ENCODE data around the gene PRR9.
A peak's percentile ranks its signal among the peaks of the same experiment; 100 is the strongest.

PRR9 gene

DNA sequence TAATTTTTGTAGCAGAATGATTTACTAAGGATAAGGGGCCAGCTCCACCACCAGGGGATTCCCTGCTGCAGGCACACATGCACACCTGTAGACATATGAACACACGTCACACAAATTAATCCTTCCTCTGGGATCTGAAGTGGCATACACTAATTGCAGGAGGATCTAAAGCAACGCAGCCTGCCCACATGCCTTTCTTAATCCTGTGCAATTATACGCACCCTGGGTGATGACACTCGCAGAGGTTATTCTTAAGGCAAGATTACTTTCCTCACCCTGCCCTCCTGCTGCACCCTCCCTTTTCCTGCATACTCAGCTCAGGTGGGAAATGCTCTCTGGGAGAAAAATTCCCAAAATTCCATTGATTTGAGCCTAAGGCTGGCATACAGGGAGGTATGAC lies 34.6 kb downstream of the PRR9 start:
- no peak overlapping the region for H3K4me3 Mint-ChIP-seq
- H3K27ac Mint-ChIP-seq, result no peak overlapping the region
- H3K36me3 Mint-ChIP-seq (ENCODE audit: low read depth), result no peaks in the 10 kb centered on the region
- H3K4me1 Mint-ChIP-seq, result no peaks in the 10 kb centered on the region
- peaks cover 35% of the 10 kb centered on the region for H3K27me3 Mint-ChIP-seq (ENCODE audit: low read depth)
- H3K9me3 Mint-ChIP-seq, result no peaks in the 10 kb centered on the region
- TF ChIP-seq, protein P1, sequence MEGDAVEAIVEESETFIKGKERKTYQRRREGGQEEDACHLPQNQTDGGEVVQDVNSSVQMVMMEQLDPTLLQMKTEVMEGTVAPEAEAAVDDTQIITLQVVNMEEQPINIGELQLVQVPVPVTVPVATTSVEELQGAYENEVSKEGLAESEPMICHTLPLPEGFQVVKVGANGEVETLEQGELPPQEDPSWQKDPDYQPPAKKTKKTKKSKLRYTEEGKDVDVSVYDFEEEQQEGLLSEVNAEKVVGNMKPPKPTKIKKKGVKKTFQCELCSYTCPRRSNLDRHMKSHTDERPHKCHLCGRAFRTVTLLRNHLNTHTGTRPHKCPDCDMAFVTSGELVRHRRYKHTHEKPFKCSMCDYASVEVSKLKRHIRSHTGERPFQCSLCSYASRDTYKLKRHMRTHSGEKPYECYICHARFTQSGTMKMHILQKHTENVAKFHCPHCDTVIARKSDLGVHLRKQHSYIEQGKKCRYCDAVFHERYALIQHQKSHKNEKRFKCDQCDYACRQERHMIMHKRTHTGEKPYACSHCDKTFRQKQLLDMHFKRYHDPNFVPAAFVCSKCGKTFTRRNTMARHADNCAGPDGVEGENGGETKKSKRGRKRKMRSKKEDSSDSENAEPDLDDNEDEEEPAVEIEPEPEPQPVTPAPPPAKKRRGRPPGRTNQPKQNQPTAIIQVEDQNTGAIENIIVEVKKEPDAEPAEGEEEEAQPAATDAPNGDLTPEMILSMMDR (IDR thresholded peaks at IDR 0.05; ENCODE audit: unreplicated experiment in 3 of 3), result no peak

DNA sequence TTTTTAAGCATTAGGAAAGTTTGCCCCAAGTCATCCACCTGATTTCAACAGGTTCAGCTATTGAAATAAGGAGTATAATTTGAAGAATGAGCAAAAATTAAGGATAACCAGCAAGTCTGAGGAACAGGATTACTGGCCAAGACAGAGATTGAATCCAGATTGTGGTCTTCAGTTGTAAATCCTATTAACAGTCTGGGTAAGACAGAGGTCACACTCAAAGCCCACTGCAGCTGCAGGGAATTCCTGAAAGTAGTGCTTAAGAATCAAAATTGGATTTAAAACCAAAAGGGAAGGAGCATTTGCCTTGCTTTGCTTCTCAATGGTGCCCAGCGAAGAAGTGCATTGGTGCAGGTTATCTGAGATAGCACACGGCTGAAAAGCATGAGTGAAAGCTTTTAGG lies 35.7 kb downstream of the PRR9 start:
- Mint-ChIP-seq H3K27ac (no peak overlapping the region), H3K9me3 (no peaks in the 10 kb centered on the region), H3K4me3 (no peak overlapping the region), H3K27me3 (ENCODE audit: low read depth) (peaks cover 37% of the 10 kb centered on the region), H3K36me3 (ENCODE audit: low read depth) (no peaks in the 10 kb centered on the region), H3K4me1 (no peaks in the 10 kb centered on the region)
- TF ChIP-seq, protein P1 (IDR thresholded peaks at IDR 0.05; ENCODE audit: unreplicated experiment in 3 of 3), result no peak

DNA sequence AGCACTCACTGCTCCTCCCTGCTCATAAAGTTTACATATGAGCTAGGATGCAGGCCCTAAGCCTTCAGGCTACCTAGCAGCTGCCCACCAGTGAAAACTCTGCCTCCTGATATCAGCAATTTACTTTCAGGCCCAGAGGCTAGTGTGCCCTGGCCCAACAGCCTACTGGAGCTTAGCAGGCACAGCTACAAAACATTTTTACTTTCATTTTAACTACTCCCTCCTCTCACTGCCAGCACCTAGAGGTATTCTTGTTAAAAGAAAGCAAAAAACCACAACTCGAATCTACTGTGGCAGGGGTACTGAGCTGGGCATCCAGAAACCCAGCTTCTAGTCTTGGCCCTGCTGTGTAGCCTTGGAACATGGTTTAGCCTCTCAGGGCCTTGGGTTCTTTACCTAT lies 36.3 kb downstream of the PRR9 start:
- peaks cover 39% of the 10 kb centered on the region for H3K27me3 Mint-ChIP-seq (ENCODE audit: low read depth)

DNA sequence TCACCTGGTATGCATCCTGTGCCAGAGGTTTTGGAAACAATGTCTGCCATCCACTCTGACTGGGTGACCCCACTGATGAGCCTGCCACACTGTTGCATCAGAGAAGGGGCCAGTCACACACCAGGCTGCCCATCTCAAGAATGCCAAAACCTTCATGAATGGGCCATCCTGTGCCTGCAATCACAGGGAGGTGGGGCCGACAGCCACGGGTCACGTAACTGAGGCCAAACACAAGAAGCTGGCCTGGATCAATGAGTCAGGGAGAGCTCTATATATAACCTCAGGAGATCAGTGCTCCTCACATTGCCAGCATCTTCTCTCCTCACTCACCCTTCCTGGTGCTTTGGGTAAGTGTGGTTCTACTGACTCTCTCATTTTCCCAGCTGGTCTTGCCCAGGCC lies 42.0 kb downstream of the PRR9 start, which contains the start of gene LORICRIN:
TSS of gene LORICRIN (plus strand) at position 301 of the 400 bp plus-strand sequence. CDS start 1,263 bp downstream, outside the sequence.
- Mint-ChIP-seq H3K27ac (no peak within 1 kb of the TSS), H3K27me3 (ENCODE audit: low read depth) (peaks cover 71% of the 10 kb centered on the region), H3K36me3 (ENCODE audit: low read depth) (no peaks in the 10 kb centered on the region), H3K4me3 (peak within 1 kb of the TSS; percentile 72 to 78 (median 75)), H3K9me3 (peaks cover 3% of the 10 kb centered on the region), H3K4me1 (peaks cover 6% of the 10 kb centered on the region)
- TF ChIP-seq, protein P1 (IDR thresholded peaks at IDR 0.05; ENCODE audit: unreplicated experiment in 3 of 3), result no peak

More for the DNA sequence above, 36.3 kb downstream of the PRR9 start:
- Mint-ChIP-seq H3K9me3 (no peaks in the 10 kb centered on the region), H3K27ac (no peak overlapping the region), H3K4me1 (no peaks in the 10 kb centered on the region), H3K4me3 (no peak overlapping the region), H3K36me3 (ENCODE audit: low read depth) (no peaks in the 10 kb centered on the region)
- TF ChIP-seq, protein P1 (IDR thresholded peaks at IDR 0.05; ENCODE audit: unreplicated experiment in 3 of 3), result no peak

DNA sequence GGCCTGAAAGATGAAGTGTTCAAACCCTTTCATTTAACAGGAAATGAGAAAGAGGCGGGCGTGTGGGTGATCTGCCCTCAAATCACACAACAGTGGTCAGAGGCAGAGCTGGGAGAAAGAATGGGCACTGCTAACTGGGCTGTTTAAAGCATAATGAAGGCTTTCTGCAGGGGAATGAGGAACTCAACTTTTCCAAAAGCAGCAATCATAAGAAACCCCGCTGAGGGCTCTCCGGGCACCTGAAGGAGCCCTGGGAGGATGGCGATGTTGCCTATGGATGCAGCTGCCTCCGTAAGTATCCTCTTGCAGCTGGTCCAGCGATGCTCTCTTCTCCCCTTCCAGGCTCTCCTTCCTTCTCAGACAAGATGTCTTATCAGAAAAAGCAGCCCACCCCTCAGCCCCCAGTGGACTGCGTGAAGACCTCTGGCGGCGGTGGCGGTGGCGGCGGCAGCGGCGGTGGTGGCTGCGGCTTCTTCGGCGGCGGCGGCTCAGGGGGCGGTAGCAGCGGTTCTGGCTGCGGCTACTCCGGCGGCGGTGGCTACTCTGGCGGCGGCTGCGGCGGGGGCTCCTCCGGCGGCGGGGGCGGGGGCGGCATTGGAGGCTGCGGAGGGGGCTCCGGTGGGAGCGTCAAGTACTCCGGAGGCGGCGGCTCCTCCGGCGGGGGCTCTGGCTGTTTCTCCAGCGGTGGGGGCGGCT lies 43.3 kb downstream of the PRR9 start:
- Mint-ChIP-seq H3K9me3 (peaks cover 5% of the 10 kb centered on the region), H3K4me3 (peak overlapping the region; percentile 72 to 78 (median 75)), H3K27ac (no peak overlapping the region), H3K4me1 (peaks cover 6% of the 10 kb centered on the region), H3K27me3 (ENCODE audit: low read depth) (peaks cover 76% of the 10 kb centered on the region), H3K36me3 (ENCODE audit: low read depth) (no peaks in the 10 kb centered on the region)
- TF ChIP-seq, protein P1 (IDR thresholded peaks at IDR 0.05; ENCODE audit: unreplicated experiment in 3 of 3), result no peak
